GM18502 (cell line): ENCODE measurements around the gene DNAI2.

Source experiments
- ATAC-seq: cut with Tn5 transposase; IDR thresholded peaks from one replicate; pipeline ENCODE4 v1.9.1; 2021; ENCODE audit warnings: mild to moderate bottlenecking; ENCODE audit not compliant: unreplicated experiment, poor library complexity

DNAI2 gene

GRCh38 chr17:74356646-74357465, 82.8 kb downstream of the DNAI2 start:
- ATAC-seq = no peak

GRCh38 chr17:74357466-74357809, 83.4 kb downstream of the DNAI2 start:
- no peak for ATAC-seq

GRCh38 chr17:74358697-74359096, 84.7 kb downstream of the DNAI2 start:
- no peak for ATAC-seq

GRCh38 chr17:74359916-74360315, 85.9 kb downstream of the DNAI2 start:
- no peak for ATAC-seq

GRCh38 chr17:74360899-74361229, 86.8 kb downstream of the DNAI2 start:
- ATAC-seq = no peak

GRCh38 chr17:74361230-74362068, 87.4 kb downstream of the DNAI2 start, which contains the start of gene BTBD17:
BTBD17 (minus strand) TSS chr17:74361868; CDS start chr17:74361819, 49 bp downstream.
- ATAC-seq = no peak

- no peak for ATAC-seq
Observed at GRCh38 chr17:74362069-74362405, 88.0 kb downstream of the DNAI2 start.

GRCh38 chr17:74362810-74363498, 88.9 kb downstream of the DNAI2 start:
- no peak for ATAC-seq
